Tibial nerve (tissue), 4 donors: ENCODE measurements around the gene CRYL1. TPM values are rescaled to one million over a fixed set of nuclear protein-coding genes. Genes with fewer than 3 reads are reported as not detected.

Experiments
- DNase-seq, 2 donors: peaks; one replicate each; pipeline ENCODE4 v3.0.0-alpha.2; 2019; ENCODE audit warnings: low spot score in 2 of 2
- H3K27ac ChIP-seq, 4 donors: fragments of 200-600 bp; sonication (generic) in 3 of 4; one replicate each; pipeline ENCODE4 v1.5.1; 2017 to 2019; ENCODE audit warnings: mild to moderate bottlenecking in 1 of 4
- H3K27me3 ChIP-seq, 2 donors: fragments of 200-600 bp; sonication (generic) in 1 of 2; one replicate each; pipeline versions ENCODE4 v1.5.1 to v1.6.0; 2017 to 2019
- H3K36me3 ChIP-seq, 3 donors: fragments of 200-600 bp; sonication (generic); one replicate each; pipeline ENCODE4 v1.5.1; 2018 to 2019
- H3K4me1 ChIP-seq, 4 donors: fragments of 200-600 bp; sonication (generic) in 3 of 4; one replicate each; pipeline ENCODE4 v1.5.1; 2017 to 2019
- H3K4me3 ChIP-seq, 4 donors: fragments of 200-600 bp; sonication (generic) in 3 of 4; one replicate each; pipeline ENCODE4 v1.5.1; 2017 to 2019; ENCODE audit warnings: mild to moderate bottlenecking in 1 of 4, moderate library complexity in 1 of 4
- H3K9me3 ChIP-seq, 4 donors: fragments of 200-600 bp; sonication (generic) in 3 of 4; one replicate each; pipeline ENCODE4 v1.5.1; 2017 to 2019
- EP300 ChIP-seq, 2 donors: sonication (generic); formaldehyde crosslinking; IDR thresholded peaks; one replicate each; pipeline ENCODE4 v1.6.1; 2017; ENCODE audit warnings: antibody characterized with exemption in 2 of 2, mild to moderate bottlenecking in 1 of 2
- POLR2A ChIP-seq, 2 donors: fragments of 450-650 bp; IDR thresholded peaks; one replicate each; pipeline ENCODE4 v1.6.1; 2017; ENCODE audit warnings: antibody characterized with exemption in 2 of 2, mild to moderate bottlenecking in 2 of 2, moderate library complexity in 2 of 2
- WGBS, 2 donors: methylation state at CpG; one replicate each; pipeline ENCODE4 v1.1.5; 2018; 5-methylcytosine and 5-hydroxymethylcytosine counted together
- total RNA-seq, 4 donors: library from RNA; depleted of rRNA; stranded (reverse); fragments of >200 nt; gene quantifications; one replicate each; pipeline ENCODE4 v1.1.0, GENCODE V29; 2016
- TF ChIP-seq, protein P1 (sequence below), 5 experiments: fragments of 200-600 bp in 3 of 5; fragments of 450-650 bp in 2 of 5; sonication (generic) in 3 of 5; IDR thresholded peaks; one replicate each; pipeline ENCODE4 v1.5.1; 2016 to 2019; ENCODE audit warnings: antibody characterized with exemption in 5 of 5, mild to moderate bottlenecking in 3 of 5, moderate library complexity in 2 of 5

The CRYL1 gene
- total RNA-seq, 4 donors from 2014 or later = 33.9 to 60.5 (median 49.5) TPM

DNA sequence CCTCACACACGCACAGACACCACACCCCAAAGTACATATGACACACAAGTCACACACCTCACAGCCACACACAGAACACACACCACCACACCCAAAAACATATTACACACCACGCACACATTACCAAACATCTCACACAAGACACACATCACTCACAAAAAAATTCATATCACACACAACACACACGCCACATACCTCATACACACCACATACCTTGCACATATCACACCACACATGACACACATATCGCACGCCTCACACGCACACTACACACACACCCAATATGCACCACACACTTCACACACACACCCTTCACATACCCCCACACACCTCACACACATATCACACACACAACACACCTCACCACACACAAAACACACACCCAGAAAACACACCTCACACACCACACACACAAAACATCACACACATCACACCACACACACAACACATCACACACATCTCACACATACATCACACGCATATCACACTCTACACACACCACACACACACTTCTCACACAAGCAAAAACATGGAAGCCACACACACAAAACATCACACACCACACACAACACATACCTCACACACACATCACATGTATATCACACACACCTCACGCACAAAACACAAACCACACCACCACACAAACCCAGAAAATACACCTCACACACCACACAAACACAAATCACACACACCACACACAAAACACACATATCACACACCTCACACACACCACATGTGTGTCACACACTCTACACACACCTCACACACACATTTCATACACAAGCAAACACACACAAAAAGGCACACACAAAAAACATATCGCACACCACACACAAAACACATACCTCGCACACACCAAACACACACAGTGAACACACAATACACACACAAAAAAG is 132.1 kb downstream of the CRYL1 start:
- no peaks in the 10 kb centered on the region for H3K36me3 ChIP-seq
- H3K27me3 ChIP-seq = no peaks in the 10 kb centered on the region
- TF ChIP-seq EP300 (IDR thresholded peaks at IDR 0.05) (no peak), POLR2A (IDR thresholded peaks at IDR 0.05) (no peak)
- TF ChIP-seq, protein P1, sequence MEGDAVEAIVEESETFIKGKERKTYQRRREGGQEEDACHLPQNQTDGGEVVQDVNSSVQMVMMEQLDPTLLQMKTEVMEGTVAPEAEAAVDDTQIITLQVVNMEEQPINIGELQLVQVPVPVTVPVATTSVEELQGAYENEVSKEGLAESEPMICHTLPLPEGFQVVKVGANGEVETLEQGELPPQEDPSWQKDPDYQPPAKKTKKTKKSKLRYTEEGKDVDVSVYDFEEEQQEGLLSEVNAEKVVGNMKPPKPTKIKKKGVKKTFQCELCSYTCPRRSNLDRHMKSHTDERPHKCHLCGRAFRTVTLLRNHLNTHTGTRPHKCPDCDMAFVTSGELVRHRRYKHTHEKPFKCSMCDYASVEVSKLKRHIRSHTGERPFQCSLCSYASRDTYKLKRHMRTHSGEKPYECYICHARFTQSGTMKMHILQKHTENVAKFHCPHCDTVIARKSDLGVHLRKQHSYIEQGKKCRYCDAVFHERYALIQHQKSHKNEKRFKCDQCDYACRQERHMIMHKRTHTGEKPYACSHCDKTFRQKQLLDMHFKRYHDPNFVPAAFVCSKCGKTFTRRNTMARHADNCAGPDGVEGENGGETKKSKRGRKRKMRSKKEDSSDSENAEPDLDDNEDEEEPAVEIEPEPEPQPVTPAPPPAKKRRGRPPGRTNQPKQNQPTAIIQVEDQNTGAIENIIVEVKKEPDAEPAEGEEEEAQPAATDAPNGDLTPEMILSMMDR (IDR thresholded peaks at IDR 0.05) = no peak
- H3K4me3 ChIP-seq = no peak overlapping the region
- H3K27ac ChIP-seq = no peak overlapping the region
- peaks cover 0 to 6% (median 0%) of the 10 kb centered on the region in 4 donors for H3K4me1 ChIP-seq
- peaks cover 0 to 7% (median 0%) of the 10 kb centered on the region in 4 donors for H3K9me3 ChIP-seq
- no peak for DNase-seq
- WGBS, 2 donors = 97% methylated on average over 10 of the region's 10 CpGs

DNA sequence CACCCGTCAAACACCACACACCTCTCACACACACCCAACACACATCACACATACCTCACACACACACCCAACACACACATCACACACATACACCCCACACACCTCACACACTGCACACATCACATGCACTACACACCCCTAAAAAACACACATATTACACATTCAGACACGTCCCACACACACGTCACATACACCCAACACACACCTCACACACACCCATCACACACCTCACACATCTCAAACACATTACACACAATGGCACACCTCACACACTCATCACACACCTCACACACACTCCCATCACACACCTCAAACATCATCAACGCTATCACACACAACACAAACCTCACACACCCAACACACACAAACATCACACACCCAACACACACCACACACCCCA is 133.1 kb downstream of the CRYL1 start:
- no peaks in the 10 kb centered on the region for H3K36me3 ChIP-seq
- TF ChIP-seq POLR2A (IDR thresholded peaks at IDR 0.05) (no peak), EP300 (IDR thresholded peaks at IDR 0.05) (no peak)
- TF ChIP-seq, protein P1 (IDR thresholded peaks at IDR 0.05) = no peak
- no peaks in the 10 kb centered on the region for H3K27me3 ChIP-seq
- WGBS, 2 donors = 97 to 100% methylated on average over 4 of the region's 4 CpGs
- peaks cover 0 to 7% (median 0%) of the 10 kb centered on the region in 4 donors for H3K9me3 ChIP-seq
- peaks cover 0 to 16% (median 0%) of the 10 kb centered on the region in 4 donors for H3K4me1 ChIP-seq
- H3K4me3 ChIP-seq = no peak overlapping the region
- no peak overlapping the region for H3K27ac ChIP-seq
- DNase-seq = no peak

DNA sequence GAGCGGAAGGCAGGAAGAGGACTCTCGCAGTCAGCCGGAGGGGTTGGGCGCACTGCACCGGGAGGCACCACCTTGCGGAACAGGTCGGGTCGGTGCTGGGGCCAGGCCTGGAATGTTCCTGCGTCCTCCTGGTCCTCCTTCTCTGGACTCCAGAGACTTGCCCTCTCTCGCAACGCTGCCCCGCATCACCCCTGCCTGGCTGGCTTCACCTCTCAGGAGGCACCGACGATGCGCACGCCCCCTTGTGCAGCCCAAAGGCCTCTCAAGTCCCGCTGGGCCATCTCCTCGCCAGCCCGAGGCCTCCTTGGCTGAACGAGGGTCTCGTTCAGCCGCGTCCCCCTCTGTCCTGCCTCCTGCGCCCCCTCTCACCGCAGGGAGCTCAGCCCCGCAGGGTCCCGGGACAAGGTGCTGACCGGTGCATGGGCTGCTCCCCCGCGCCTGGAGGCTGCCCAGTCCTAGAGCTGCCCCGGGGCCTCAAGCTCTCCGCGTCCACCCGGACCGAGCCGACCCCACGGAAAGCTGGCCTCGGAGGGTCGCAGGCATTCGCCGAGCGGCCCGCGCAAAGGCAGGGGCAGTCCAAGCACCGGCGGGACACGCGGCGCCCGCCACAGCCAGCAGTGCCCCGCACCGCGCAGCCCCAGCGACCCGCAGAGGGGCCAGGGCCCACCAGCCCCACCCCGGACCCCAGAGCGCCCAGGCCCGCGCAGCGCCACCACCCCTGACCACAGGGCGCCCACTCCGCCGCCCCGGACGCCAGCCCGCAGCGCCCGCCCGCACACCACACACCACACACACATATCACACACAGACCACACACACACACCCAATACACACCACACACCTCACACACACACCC is 133.8 kb downstream of the CRYL1 start:
- Histone ChIP-seq H3K4me1 (peaks cover 0 to 18% (median 0%) of the 10 kb centered on the region in 4 donors), H3K27me3 (no peaks in the 10 kb centered on the region), H3K27ac (no peak overlapping the region), H3K9me3 (peaks cover 0 to 7% (median 0%) of the 10 kb centered on the region in 4 donors), H3K4me3 (no peak overlapping the region), H3K36me3 (no peaks in the 10 kb centered on the region)
- DNase-seq = no peak
- no peak for TF ChIP-seq POLR2A (IDR thresholded peaks at IDR 0.05)
- 94 to 95% methylated on average over 38 to 68 of the region's 69 CpGs for WGBS, 2 donors

DNA sequence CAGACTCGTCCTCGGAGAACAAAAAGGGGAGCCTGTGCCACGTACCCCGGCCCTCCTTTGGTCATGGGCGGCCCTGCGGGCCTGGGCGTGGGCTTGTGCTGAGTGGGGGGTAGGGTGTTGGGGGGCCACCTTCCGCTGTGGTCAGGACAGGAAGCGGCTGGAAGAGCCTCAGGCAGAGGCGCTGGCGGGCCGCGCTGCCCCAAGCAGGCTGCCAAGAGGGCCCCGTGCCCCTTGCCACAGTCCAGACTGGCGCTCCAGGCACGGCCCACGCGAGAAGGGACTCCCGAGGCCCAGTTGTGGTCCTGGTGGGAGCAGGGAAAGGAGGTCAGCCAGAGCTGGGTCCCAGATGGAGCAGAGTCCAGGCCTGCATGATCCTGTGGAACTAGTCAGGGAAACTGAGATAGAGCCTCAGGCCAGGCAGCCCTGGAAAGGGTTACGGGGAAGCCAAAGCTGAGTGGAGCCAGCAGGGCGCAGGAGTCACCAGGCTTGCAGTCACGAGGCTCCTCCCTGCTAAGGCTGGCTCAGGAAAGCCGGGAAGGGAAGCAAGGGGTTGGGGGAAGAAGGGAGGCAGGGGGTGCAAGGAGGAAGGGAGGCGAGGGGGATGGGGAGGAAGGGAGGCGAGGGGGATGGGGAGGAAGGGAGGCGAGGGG is 135.0 kb downstream of the CRYL1 start:
- Histone ChIP-seq H3K27me3 (no peaks in the 10 kb centered on the region), H3K4me1 (peaks cover 0 to 18% (median 0%) of the 10 kb centered on the region in 4 donors), H3K27ac (peak overlapping the region in 1 of 4 donors; percentile 29), H3K36me3 (no peaks in the 10 kb centered on the region), H3K4me3 (no peak overlapping the region), H3K9me3 (peaks cover 0 to 7% (median 0%) of the 10 kb centered on the region in 4 donors)
- no peak for DNase-seq
- TF ChIP-seq, protein P1 (IDR thresholded peaks at IDR 0.05) = no peak
- TF ChIP-seq POLR2A (IDR thresholded peaks at IDR 0.05) = no peak
- TF ChIP-seq EP300 (IDR thresholded peaks at IDR 0.05) = no peak
- 86% methylated on average over 12 to 21 of the region's 26 CpGs for WGBS, 2 donors
